Ishikawa (cell line): ENCODE data around the gene SSTR5.

ENCODE experiments used
- CEBPB ChIP-seq: IDR thresholded peaks from 2 replicates; pipeline ENCODE4 v1.6.1; 2012
- EP300 ChIP-seq: IDR thresholded peaks from 2 replicates; pipeline ENCODE4 v1.6.1; 2012; ENCODE audit warnings: borderline replicate concordance
- FOXM1 ChIP-seq: IDR thresholded peaks from 2 replicates; pipeline ENCODE4 v1.6.1; 2012; ENCODE audit warnings: low read depth, borderline replicate concordance
- NFIC ChIP-seq: IDR thresholded peaks from 2 replicates; pipeline ENCODE4 v1.6.1; 2012
- RAD21 ChIP-seq: IDR thresholded peaks from 2 replicates; pipeline ENCODE4 v1.6.1; 2012; ENCODE audit warnings: low read depth
- TAF1 ChIP-seq: IDR thresholded peaks from 2 replicates; pipeline ENCODE4 v1.6.1; 2012; ENCODE audit warnings: low read depth, mild to moderate bottlenecking
- TCF12 ChIP-seq: IDR thresholded peaks from 2 replicates; pipeline ENCODE4 v1.6.1; 2012; ENCODE audit warnings: low read depth
- TEAD4 ChIP-seq: IDR thresholded peaks from 2 replicates; pipeline ENCODE4 v1.6.1; 2012
- USF1 ChIP-seq: IDR thresholded peaks from 2 replicates; pipeline ENCODE4 v1.6.1; 2012
- YY1 ChIP-seq: IDR thresholded peaks from 2 replicates; pipeline ENCODE4 v1.6.1; 2012; ENCODE audit warnings: low read depth
- ZBTB7A ChIP-seq: IDR thresholded peaks from 2 replicates; pipeline ENCODE4 v1.6.1; 2012; ENCODE audit warnings: low read depth
- TF ChIP-seq, protein P1 (sequence below): IDR thresholded peaks from 2 replicates; pipeline ENCODE4 v1.6.1; 2012
- TF ChIP-seq, protein P2 (sequence below): IDR thresholded peaks from 2 replicates; pipeline ENCODE4 v1.6.1; 2012; ENCODE audit warnings: low read depth, mild to moderate bottlenecking

GRCh38 chr16:1094124-1094479 is 21.6 kb downstream of the SSTR5 start:
- no peak for TF ChIP-seq EP300
- TF ChIP-seq FOXM1 = no peak
- TF ChIP-seq ZBTB7A = no peak
- TF ChIP-seq CEBPB = no peak
- TF ChIP-seq RAD21 = no peak
- TF ChIP-seq TAF1 = no peak
- TF ChIP-seq, protein P1, sequence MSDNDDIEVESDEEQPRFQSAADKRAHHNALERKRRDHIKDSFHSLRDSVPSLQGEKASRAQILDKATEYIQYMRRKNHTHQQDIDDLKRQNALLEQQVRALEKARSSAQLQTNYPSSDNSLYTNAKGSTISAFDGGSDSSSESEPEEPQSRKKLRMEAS = no peak
- no peak for TF ChIP-seq TEAD4
- TF ChIP-seq, protein P2, sequence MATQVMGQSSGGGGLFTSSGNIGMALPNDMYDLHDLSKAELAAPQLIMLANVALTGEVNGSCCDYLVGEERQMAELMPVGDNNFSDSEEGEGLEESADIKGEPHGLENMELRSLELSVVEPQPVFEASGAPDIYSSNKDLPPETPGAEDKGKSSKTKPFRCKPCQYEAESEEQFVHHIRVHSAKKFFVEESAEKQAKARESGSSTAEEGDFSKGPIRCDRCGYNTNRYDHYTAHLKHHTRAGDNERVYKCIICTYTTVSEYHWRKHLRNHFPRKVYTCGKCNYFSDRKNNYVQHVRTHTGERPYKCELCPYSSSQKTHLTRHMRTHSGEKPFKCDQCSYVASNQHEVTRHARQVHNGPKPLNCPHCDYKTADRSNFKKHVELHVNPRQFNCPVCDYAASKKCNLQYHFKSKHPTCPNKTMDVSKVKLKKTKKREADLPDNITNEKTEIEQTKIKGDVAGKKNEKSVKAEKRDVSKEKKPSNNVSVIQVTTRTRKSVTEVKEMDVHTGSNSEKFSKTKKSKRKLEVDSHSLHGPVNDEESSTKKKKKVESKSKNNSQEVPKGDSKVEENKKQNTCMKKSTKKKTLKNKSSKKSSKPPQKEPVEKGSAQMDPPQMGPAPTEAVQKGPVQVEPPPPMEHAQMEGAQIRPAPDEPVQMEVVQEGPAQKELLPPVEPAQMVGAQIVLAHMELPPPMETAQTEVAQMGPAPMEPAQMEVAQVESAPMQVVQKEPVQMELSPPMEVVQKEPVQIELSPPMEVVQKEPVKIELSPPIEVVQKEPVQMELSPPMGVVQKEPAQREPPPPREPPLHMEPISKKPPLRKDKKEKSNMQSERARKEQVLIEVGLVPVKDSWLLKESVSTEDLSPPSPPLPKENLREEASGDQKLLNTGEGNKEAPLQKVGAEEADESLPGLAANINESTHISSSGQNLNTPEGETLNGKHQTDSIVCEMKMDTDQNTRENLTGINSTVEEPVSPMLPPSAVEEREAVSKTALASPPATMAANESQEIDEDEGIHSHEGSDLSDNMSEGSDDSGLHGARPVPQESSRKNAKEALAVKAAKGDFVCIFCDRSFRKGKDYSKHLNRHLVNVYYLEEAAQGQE = no peak
- TF ChIP-seq YY1 = no peak
- no peak for TF ChIP-seq USF1
- TF ChIP-seq TCF12 = no peak
- no peak for TF ChIP-seq NFIC
